ENCODE measurements around the gene NBAS.

NBAS gene

GRCh38 chr2:15606481-15607441, 45.6 kb upstream of the NBAS start:
- CTCF ChIA-PET: no interaction called here
- TF ChIP-seq CTCF (IDR thresholded peaks at IDR 0.05; ENCODE audit: insufficient read depth, low read length, missing control alignments): no peak
- H3K4me3 ChIP-seq (ENCODE audit: low read depth, low read length): no peak overlapping the region
- DNase-seq (ENCODE audit: low read depth, low spot score): no peak
- POLR2A ChIA-PET: no interaction called here

DNA sequence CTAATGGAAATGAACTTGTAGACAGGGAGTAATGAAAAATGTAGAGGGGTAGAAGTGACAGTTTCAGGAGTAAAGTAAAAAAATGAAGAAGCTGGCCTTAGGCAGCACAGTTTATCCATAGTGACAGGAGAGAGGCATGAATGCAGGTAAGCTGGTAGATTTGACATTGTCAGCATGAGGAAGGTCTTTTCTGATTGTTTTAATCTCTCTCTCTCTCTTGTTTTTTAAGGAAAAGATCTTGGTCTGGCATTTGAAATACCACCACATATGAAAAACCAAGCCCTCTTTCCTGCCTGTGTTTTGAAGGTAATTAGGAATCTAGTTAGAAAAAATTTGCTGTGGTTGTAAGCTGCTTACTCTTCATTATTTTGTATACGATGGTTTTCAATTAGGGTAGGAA, 44.6 kb upstream of the NBAS start:
- CTCF ChIA-PET: no interaction called here
- no peak for DNase-seq (ENCODE audit: low read depth, low spot score)
- POLR2A ChIA-PET: no interaction called here
- TF ChIP-seq CTCF (IDR thresholded peaks at IDR 0.05; ENCODE audit: insufficient read depth, low read length, missing control alignments): no peak
- H3K4me3 ChIP-seq (ENCODE audit: low read depth, low read length): no peak overlapping the region

DNA sequence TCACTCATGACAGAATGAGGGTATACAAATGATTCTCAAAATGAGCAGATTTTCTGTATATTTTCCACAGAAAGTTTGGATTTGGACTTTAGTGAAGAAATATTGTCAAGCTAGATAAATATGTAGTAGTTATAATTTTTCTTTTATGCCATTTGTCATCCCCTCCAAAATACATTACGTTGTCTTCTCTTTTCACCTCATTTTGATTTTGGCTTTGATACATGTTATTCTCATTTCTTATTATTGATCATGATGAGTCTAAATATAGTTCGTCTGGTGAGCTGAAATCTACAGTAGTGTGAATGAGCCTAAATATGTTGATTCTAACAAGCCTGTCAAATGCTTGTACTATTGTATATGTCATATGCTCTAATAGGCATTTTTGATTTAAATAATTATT, 42.8 kb upstream of the NBAS start:
- DNase-seq (ENCODE audit: low read depth, low spot score): no peak
- CTCF ChIA-PET: no interaction called here
- no peak for TF ChIP-seq CTCF (IDR thresholded peaks at IDR 0.05; ENCODE audit: insufficient read depth, low read length, missing control alignments)
- POLR2A ChIA-PET: interaction anchor here (0.5 to 1.0 kb wide), 2 partner anchors 9 to 25 kb away, joined by 3 read pairs; no protein-coding TSS in a partner anchor
- no peak overlapping the region for H3K4me3 ChIP-seq (ENCODE audit: low read depth, low read length)

GRCh38 chr2:15603044-15603765, 42.1 kb upstream of the NBAS start:
- CTCF ChIA-PET: no interaction called here
- POLR2A ChIA-PET: no interaction called here
- H3K4me3 ChIP-seq (ENCODE audit: low read depth, low read length): no peak overlapping the region
- DNase-seq (ENCODE audit: low read depth, low spot score): no peak
- no peak for TF ChIP-seq CTCF (IDR thresholded peaks at IDR 0.05; ENCODE audit: insufficient read depth, low read length, missing control alignments)

DNA sequence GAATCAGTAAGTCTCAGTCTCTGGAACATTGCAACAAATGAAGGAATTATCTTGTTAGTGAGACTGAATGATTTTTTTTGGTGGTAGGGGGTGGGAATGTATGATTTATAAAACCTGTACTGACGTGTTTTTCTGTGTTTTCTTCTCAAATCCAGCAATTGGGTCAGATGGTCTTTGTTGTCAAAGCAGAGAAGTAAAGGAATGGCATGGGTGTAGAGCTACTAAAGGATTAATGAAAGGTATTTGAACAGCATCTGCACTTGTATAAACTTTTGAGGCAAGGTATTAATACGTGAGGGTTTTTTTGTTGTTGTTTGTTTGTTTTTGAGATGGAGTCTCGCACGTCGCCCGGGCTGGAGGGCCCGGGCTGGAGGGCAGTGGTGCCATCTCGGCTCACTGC, 41.3 kb upstream of the NBAS start:
- no peak for DNase-seq (ENCODE audit: low read depth, low spot score)
- POLR2A ChIA-PET: no interaction called here
- no peak for TF ChIP-seq CTCF (IDR thresholded peaks at IDR 0.05; ENCODE audit: insufficient read depth, low read length, missing control alignments)
- no peak overlapping the region for H3K4me3 ChIP-seq (ENCODE audit: low read depth, low read length)
- CTCF ChIA-PET: no interaction called here

GRCh38 chr2:15601681-15602080, 40.5 kb upstream of the NBAS start:
- no peak for TF ChIP-seq CTCF (IDR thresholded peaks at IDR 0.05; ENCODE audit: insufficient read depth, low read length, missing control alignments)
- DNase-seq (ENCODE audit: low read depth, low spot score): no peak
- CTCF ChIA-PET: interaction anchor here (0.9 to 1.7 kb wide), 2 partner anchors 10 to 11 kb away, joined by 3 to 4 read pairs; partner anchors contain the start of gene DDX1
- H3K4me3 ChIP-seq (ENCODE audit: low read depth, low read length): no peak overlapping the region
- POLR2A ChIA-PET: no interaction called here

Measured in AG04449 (cell line).